Transverse colon (tissue), 4 donors: ENCODE measurements around the gene SLC10A1.

Experiments used
- EP300 ChIP-seq: sonication (generic); formaldehyde crosslinking; IDR thresholded peaks from one replicate; pipeline ENCODE4 v1.6.1; 2017; ENCODE audit warnings: antibody characterized with exemption, low read depth
- POLR2A ChIP-seq: fragments of 450-650 bp; IDR thresholded peaks from one replicate; pipeline ENCODE4 v1.6.1; 2016; ENCODE audit warnings: antibody characterized with exemption, mild to moderate bottlenecking, moderate library complexity
- POLR2AphosphoS5 ChIP-seq, 3 donors: sonication (generic); formaldehyde crosslinking; IDR thresholded peaks; one replicate each; pipeline ENCODE4 v1.6.1; 2016; ENCODE audit warnings: antibody characterized with exemption in 3 of 3
- TF ChIP-seq, protein P1 (sequence below), 5 experiments: fragments of 200-600 bp in 3 of 5; fragments of 450-650 bp in 2 of 5; sonication (generic) in 3 of 5; IDR thresholded peaks; 1 replicate in 2 of 5; 2 replicates in 3 of 5; pipeline ENCODE4 v1.5.1; 2016 to 2017; ENCODE audit warnings: antibody characterized with exemption in 5 of 5, inconsistent platforms in 3 of 5, mild to moderate bottlenecking in 2 of 5, moderate library complexity in 1 of 5

DNA sequence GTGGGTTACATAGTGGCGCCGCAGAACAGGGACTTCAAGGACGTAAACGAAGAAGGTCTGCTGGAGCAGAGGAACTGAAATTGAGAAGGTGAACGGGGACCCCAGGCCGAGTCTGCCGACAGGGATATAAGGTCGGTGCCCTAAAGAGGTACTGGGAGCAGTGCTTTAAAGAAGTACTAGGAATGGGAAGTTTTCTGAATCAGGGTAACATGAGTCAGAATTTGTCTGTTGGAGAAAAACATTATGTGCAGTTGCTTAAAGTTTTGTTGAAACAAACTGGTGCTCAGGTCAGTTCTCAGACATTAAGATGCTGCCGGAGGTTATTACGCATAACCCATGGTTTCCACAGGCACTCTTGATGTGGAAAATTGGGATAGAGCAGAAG lies 14.8 kb upstream of the SLC10A1 start:
- TF ChIP-seq, protein P1, sequence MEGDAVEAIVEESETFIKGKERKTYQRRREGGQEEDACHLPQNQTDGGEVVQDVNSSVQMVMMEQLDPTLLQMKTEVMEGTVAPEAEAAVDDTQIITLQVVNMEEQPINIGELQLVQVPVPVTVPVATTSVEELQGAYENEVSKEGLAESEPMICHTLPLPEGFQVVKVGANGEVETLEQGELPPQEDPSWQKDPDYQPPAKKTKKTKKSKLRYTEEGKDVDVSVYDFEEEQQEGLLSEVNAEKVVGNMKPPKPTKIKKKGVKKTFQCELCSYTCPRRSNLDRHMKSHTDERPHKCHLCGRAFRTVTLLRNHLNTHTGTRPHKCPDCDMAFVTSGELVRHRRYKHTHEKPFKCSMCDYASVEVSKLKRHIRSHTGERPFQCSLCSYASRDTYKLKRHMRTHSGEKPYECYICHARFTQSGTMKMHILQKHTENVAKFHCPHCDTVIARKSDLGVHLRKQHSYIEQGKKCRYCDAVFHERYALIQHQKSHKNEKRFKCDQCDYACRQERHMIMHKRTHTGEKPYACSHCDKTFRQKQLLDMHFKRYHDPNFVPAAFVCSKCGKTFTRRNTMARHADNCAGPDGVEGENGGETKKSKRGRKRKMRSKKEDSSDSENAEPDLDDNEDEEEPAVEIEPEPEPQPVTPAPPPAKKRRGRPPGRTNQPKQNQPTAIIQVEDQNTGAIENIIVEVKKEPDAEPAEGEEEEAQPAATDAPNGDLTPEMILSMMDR (IDR thresholded peaks at IDR 0.05) = no peak
- TF ChIP-seq POLR2A (no peak), EP300 (no peak), POLR2AphosphoS5 (IDR thresholded peaks at IDR 0.05) (no peak)
